Lower lobe of right lung (tissue), 2 donors: ENCODE results near the gene GLT8D2. TPM values are rescaled to one million over a fixed set of nuclear protein-coding genes. Genes with fewer than 3 reads are reported as not detected.

Experiments
- ATAC-seq, 2 donors: fragments of 200-7000 bp; cut with Tn5 transposase; one replicate each; pipeline ENCODE4 v1.9.1; 2020 to 2022; ENCODE audit warnings: mild to moderate bottlenecking in 2 of 2, moderate library complexity in 2 of 2
- DNase-seq: peaks from one replicate; pipeline ENCODE4 v3.0.0-alpha.2; 2020
- H3K27ac ChIP-seq: fragments of 200-600 bp; one replicate; pipeline ENCODE4 v1.8.0; 2022
- H3K27me3 ChIP-seq: fragments of 200-600 bp; one replicate; pipeline ENCODE4 v1.8.0; 2022; ENCODE audit warnings: low read depth
- H3K36me3 ChIP-seq: fragments of 200-600 bp; one replicate; pipeline ENCODE4 v1.8.0; 2022; ENCODE audit warnings: mild to moderate bottlenecking
- H3K4me1 ChIP-seq: fragments of 200-600 bp; one replicate; pipeline ENCODE4 v1.8.0; 2022
- H3K4me3 ChIP-seq: fragments of 200-600 bp; one replicate; pipeline ENCODE4 v1.8.0; 2022; ENCODE audit warnings: mild to moderate bottlenecking
- H3K9me3 ChIP-seq: fragments of 200-600 bp; one replicate; pipeline ENCODE4 v1.8.0; 2022
- intact Hi-C: fragments of 100-400 bp; cut with DNase I; formaldehyde crosslinking; loops from one replicate; pipeline ENCODE4 v1.11.0; 2022
- total RNA-seq: library from RNA; stranded (reverse); fragmentation: NEBNext Ultra II Directional; extraction: Animal tissue kit (Norgen Biotek cat#: 25700); gene quantifications from one replicate; pipeline ENCODE4 v1.2.1, GENCODE V29; 2021
- TF ChIP-seq, protein P1 (sequence below): fragments of 200-600 bp; IDR thresholded peaks from one replicate; pipeline ENCODE4 v1.8.0; 2022; ENCODE audit warnings: antibody characterized with exemption, mild to moderate bottlenecking
- donor health status: DM: no; HTN: yes; CAD: no; lungs with severe emphysema.

Gene GLT8D2
- total RNA-seq, 1 donor from 2014 or later: 10.5 TPM

GRCh38 chr12:103966736-103967135, 83.3 kb downstream of the GLT8D2 start:
- Histone ChIP-seq H3K36me3 (peaks cover 4% of the 10 kb centered on the region), H3K27ac (peak overlapping the region; percentile 93), H3K27me3 (no peaks in the 10 kb centered on the region), H3K4me1 (peaks cover 56% of the 10 kb centered on the region), H3K9me3 (no peaks in the 10 kb centered on the region), H3K4me3 (peak overlapping the region; percentile 82)
- DNase-seq (no peak), ATAC-seq (no peak)
- TF ChIP-seq, protein P1, sequence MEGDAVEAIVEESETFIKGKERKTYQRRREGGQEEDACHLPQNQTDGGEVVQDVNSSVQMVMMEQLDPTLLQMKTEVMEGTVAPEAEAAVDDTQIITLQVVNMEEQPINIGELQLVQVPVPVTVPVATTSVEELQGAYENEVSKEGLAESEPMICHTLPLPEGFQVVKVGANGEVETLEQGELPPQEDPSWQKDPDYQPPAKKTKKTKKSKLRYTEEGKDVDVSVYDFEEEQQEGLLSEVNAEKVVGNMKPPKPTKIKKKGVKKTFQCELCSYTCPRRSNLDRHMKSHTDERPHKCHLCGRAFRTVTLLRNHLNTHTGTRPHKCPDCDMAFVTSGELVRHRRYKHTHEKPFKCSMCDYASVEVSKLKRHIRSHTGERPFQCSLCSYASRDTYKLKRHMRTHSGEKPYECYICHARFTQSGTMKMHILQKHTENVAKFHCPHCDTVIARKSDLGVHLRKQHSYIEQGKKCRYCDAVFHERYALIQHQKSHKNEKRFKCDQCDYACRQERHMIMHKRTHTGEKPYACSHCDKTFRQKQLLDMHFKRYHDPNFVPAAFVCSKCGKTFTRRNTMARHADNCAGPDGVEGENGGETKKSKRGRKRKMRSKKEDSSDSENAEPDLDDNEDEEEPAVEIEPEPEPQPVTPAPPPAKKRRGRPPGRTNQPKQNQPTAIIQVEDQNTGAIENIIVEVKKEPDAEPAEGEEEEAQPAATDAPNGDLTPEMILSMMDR: no peak
- intact Hi-C loops: no loop called here

DNA sequence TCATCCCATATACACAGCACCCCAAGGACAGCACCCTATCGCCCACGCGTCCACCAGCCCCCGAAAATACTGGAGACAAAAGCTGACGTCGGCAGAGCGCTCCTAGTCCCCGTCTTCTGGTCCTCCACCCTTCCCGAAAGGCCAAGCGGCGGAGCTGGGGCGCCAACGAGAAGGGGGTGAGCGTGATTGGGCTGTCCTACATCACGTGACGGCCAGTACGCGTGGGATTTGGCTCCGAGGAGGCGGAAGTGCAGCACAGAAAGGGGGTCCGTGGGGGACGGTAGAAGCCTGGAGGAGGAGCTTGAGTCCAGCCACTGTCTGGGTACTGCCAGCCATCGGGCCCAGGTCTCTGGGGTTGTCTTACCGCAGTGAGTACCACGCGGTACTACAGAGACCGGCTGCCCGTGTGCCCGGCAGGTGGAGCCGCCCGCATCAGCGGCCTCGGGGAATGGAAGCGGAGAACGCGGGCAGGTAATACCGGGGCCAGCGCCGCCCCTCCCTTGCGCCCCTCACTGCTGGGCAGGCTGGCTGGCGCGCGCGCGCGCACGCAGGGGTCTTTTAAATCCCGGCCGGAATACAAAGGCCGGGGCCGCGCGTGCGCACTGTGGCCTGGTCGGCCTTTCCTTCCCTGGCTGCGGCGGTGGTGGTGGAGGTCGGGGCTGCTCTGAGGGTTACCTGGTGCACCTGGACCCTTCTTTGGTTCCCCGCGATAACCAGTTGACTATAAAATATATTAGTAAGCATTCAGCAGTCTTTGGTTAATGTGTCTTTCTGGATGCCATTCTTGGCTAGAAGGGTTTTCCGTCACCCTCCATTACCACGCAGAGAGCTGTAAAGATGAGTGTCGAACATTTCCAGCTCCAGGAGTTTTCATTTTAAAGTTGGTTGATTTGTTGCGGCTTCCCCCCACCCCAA, 84.1 kb downstream of the GLT8D2 start, which contains the start of gene TDG:
Gene TDG (plus strand): TSS at position 283 of the 915 bp plus-strand sequence. CDS start 166 bp downstream, at position 449.
- ATAC-seq: peak; percentile 99 to 100
- Histone ChIP-seq H3K4me3 (peak within 1 kb of the TSS; percentile 82), H3K27me3 (no peaks in the 10 kb centered on the region), H3K36me3 (no peaks in the 10 kb centered on the region), H3K9me3 (no peaks in the 10 kb centered on the region), H3K27ac (peak within 1 kb of the TSS; percentile 93), H3K4me1 (peaks cover 56% of the 10 kb centered on the region)
- DNase-seq: peak; percentile 98
- intact Hi-C loops: no loop called here
- TF ChIP-seq, protein P1: no peak

- H3K27me3 ChIP-seq: no peaks in the 10 kb centered on the region
- TF ChIP-seq, protein P1: no peak
- ATAC-seq (no peak), DNase-seq (no peak)
- intact Hi-C loops: no loop called here
- no peaks in the 10 kb centered on the region for H3K9me3 ChIP-seq
- H3K27ac ChIP-seq: peak overlapping the region; percentile 93
- H3K4me3 ChIP-seq: peak overlapping the region; percentile 82
- H3K36me3 ChIP-seq: no peaks in the 10 kb centered on the region
- H3K4me1 ChIP-seq: peaks cover 52% of the 10 kb centered on the region
Observed at GRCh38 chr12:103965255-103965589, 84.8 kb downstream of the GLT8D2 start.

DNA sequence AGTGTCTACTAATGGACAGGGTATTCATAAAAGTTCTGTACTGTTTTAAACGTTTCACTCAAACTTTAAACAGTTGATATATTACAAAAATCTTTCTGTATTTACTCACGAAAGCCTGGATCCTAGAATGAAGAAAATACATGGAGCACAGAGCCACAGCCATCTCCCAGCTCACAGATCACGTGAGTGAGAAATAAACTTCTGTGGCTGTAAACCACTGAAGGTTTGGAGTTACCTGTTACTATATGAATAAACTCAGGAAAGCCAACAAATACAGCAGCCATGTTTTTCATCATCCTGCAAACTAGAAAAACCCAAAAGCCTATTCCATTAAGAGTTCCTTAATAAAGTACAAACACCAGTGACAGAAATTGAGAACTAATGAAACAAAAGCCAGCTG, 85.2 kb downstream of the GLT8D2 start:
- H3K27me3 ChIP-seq: no peaks in the 10 kb centered on the region
- DNase-seq: no peak
- intact Hi-C loops: no loop called here
- no peaks in the 10 kb centered on the region for H3K9me3 ChIP-seq
- H3K36me3 ChIP-seq: no peaks in the 10 kb centered on the region
- TF ChIP-seq, protein P1: no peak
- no peak for ATAC-seq
- peak overlapping the region; percentile 93 for H3K27ac ChIP-seq
- peaks cover 48% of the 10 kb centered on the region for H3K4me1 ChIP-seq
- H3K4me3 ChIP-seq: peak overlapping the region; percentile 82

DNA sequence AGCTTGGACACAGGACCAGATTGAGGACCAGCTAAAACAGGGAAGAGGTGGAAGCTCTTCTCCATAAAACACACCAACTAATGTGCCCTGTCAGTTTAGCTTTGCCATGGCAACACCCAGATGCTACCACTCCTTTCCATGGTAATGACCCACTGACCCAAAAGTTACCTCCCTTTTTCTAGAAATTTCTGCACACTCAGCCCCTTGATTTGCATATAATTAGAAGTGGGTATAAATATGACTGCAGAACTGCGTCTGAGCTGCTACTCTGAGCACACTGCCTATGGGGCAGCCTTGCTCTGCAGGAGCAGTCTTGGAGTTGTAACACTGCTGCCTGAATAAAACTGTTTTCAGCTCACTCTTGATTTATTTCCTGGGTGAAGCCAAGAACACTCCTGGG, 87.5 kb downstream of the GLT8D2 start:
- no peak overlapping the region for H3K4me3 ChIP-seq
- DNase-seq (no peak), ATAC-seq (no peak)
- TF ChIP-seq, protein P1: no peak
- no peaks in the 10 kb centered on the region for H3K27me3 ChIP-seq
- no peaks in the 10 kb centered on the region for H3K9me3 ChIP-seq
- no peaks in the 10 kb centered on the region for H3K36me3 ChIP-seq
- H3K4me1 ChIP-seq: peaks cover 29% of the 10 kb centered on the region
- no peak overlapping the region for H3K27ac ChIP-seq
- intact Hi-C loops: no loop called here
